GM19328 (cell line): Measurements from ENCODE around the gene ARL15.

Source experiments
- ATAC-seq: cut with Tn5 transposase; IDR thresholded peaks from one replicate; pipeline ENCODE4 v1.9.1; 2021; ENCODE audit warnings: mild to moderate bottlenecking, moderate library complexity; ENCODE audit not compliant: unreplicated experiment

ARL15 gene

GRCh38 chr5:54162184-54162583, 148.2 kb downstream of the ARL15 start:
- ATAC-seq = no peak

GRCh38 chr5:54160329-54160728, 150.0 kb downstream of the ARL15 start:
- ATAC-seq = no peak

GRCh38 chr5:54159893-54160195, 150.5 kb downstream of the ARL15 start:
- no peak for ATAC-seq

- ATAC-seq = no peak
Observed at GRCh38 chr5:54159153-54159892, 151.1 kb downstream of the ARL15 start.

GRCh38 chr5:54156577-54156976, 153.8 kb downstream of the ARL15 start:
- ATAC-seq = no peak

- no peak for ATAC-seq
Observed at GRCh38 chr5:54150841-54151240, 159.5 kb downstream of the ARL15 start.

- ATAC-seq = no peak
Observed at GRCh38 chr5:54148858-54149257, 161.5 kb downstream of the ARL15 start.

GRCh38 chr5:54148067-54148845, 162.1 kb downstream of the ARL15 start:
- ATAC-seq = no peak

- no peak for ATAC-seq
Observed at GRCh38 chr5:54146916-54147315, 163.5 kb downstream of the ARL15 start.

- no peak for ATAC-seq
Observed at GRCh38 chr5:54146390-54146789, 164.0 kb downstream of the ARL15 start.

GRCh38 chr5:54140247-54140840, 170.0 kb downstream of the ARL15 start:
- no peak for ATAC-seq

- no peak for ATAC-seq
Observed at GRCh38 chr5:54136516-54137440, 173.6 kb downstream of the ARL15 start.

- no peak for ATAC-seq
Observed at GRCh38 chr5:54135042-54135441, 175.3 kb downstream of the ARL15 start.

- no peak for ATAC-seq
Observed at GRCh38 chr5:54133917-54134316, 176.5 kb downstream of the ARL15 start.

- no peak for ATAC-seq
Observed at GRCh38 chr5:54120473-54120872, 189.9 kb downstream of the ARL15 start.

- no peak for ATAC-seq
Observed at GRCh38 chr5:54117957-54118356, 192.4 kb downstream of the ARL15 start.

GRCh38 chr5:54115735-54116403, 194.5 kb downstream of the ARL15 start:
- no peak for ATAC-seq

GRCh38 chr5:54113060-54113459, 197.3 kb downstream of the ARL15 start:
- no peak for ATAC-seq

- no peak for ATAC-seq
Observed at GRCh38 chr5:54109626-54110330, 200.6 kb downstream of the ARL15 start.

GRCh38 chr5:54108136-54108535, 202.2 kb downstream of the ARL15 start:
- no peak for ATAC-seq
